Activated CD8-positive, alpha-beta memory T cell treated with anti-CD3 and anti-CD28 coated beads, Interleukin-2, amount 50 U/mL, for 1 hour (primary cell): Measurements from ENCODE around the gene IGLL1.
"Not testable (repeated sequence)": the region's sequence is repeated elsewhere in the genome, so short reads cannot be mapped to it uniquely, and the experiment has no call there.

Experiments
- DNase-seq: peaks from one replicate; pipeline ENCODE4 v3.0.0-alpha.2; 2020; ENCODE audit errors: extremely low read depth

IGLL1 gene

GRCh38 chr22:23579870-23580575 is at the start of gene IGLL1:
IGLL1 (minus strand) TSS chr22:23580290; CDS start chr22:23580190, 100 bp downstream.
- DNase-seq = no peak

- DNase-seq = not testable (repeated sequence)
Observed at GRCh38 chr22:23628056-23628743, 48.1 kb upstream of the IGLL1 start.

- DNase-seq = peak; percentile 12
Observed at GRCh38 chr22:23627401-23628055, 47.4 kb upstream of the IGLL1 start.

- no peak for DNase-seq
Observed at GRCh38 chr22:23626286-23626975, 46.3 kb upstream of the IGLL1 start.

- no peak for DNase-seq
Observed at GRCh38 chr22:23622634-23623033, 42.5 kb upstream of the IGLL1 start.

- not testable (repeated sequence) for DNase-seq
Observed at GRCh38 chr22:23621916-23622315, 41.8 kb upstream of the IGLL1 start.

GRCh38 chr22:23621082-23621780 is 41.1 kb upstream of the IGLL1 start:
- DNase-seq = no peak

- no peak for DNase-seq
Observed at GRCh38 chr22:23613193-23613972, 33.3 kb upstream of the IGLL1 start.

- DNase-seq = no peak
Observed at GRCh38 chr22:23609983-23610781, 30.1 kb upstream of the IGLL1 start.

- no peak for DNase-seq
Observed at GRCh38 chr22:23608583-23608982, 28.5 kb upstream of the IGLL1 start.

- DNase-seq = no peak
Observed at GRCh38 chr22:23606204-23607131, 26.4 kb upstream of the IGLL1 start.

GRCh38 chr22:23604939-23605712 is 25.0 kb upstream of the IGLL1 start:
- no peak for DNase-seq

- DNase-seq = no peak
Observed at GRCh38 chr22:23603266-23603665, 23.2 kb upstream of the IGLL1 start.

- DNase-seq = no peak
Observed at GRCh38 chr22:23598805-23599518, 18.9 kb upstream of the IGLL1 start.

- not testable (repeated sequence) for DNase-seq
Observed at GRCh38 chr22:23597576-23598268, 17.6 kb upstream of the IGLL1 start.

GRCh38 chr22:23595904-23596303 is 15.8 kb upstream of the IGLL1 start:
- not testable (repeated sequence) for DNase-seq

- no peak for DNase-seq
Observed at GRCh38 chr22:23591846-23592245, 11.8 kb upstream of the IGLL1 start.
